ENCODE results near the gene ITSN1.
"Not testable (repeated sequence)": the region's sequence is repeated elsewhere in the genome, so short reads cannot be mapped to it uniquely, and the experiment has no call there.

Gene ITSN1

DNA sequence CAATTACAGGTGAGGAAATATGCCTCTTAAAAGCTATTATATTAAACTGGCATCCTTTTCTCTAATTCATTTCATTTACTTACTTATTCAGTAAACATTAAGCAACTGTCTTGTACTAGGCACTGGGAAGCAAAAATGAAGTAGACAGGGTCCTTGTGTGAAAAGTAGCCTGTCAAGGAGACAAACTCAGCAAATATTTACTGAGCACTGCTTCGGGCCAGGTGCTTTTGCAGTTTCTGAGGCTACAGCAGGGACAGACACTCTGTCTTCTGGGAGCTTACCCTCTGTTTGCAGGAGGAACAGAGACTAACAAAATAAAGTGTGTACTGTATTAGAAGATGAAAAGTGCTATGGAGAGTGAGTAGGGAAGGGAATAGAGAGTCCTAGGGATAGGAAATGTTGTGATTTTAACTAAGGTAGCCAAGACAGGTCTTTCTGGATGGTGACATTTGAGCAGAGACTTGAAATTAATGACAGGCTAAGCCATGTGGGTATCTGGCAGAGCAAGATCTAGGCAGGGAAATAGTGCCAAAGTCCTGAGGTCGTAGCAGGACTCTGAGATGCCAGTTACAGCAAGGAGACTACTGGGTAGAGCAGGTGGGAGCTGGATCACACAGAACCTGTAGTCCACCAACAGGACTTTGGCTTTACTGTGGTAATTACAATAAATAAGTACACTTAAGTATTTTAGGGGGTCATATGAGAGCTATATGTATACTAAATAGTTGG, 133.0 kb downstream of the ITSN1 start:
- DNase-seq: no peak

DNA sequence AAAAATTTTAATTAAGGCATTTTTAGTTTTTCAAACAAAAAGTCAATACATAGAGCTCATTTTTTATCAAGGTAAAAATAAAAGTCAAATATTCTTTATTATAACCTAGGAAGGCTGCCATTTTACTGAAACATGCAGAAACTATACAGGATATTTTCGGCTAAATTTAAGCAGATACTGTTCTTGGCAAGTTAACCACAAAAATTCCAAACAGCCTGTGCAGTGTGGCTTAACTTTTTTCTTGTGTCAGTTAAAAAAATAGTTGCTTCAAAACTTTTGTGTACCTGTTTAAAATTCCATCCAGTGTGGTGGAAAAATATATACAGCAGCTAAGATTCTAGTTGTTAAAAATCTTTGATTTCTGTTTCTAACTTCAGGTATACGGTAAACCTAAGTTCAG, 138.3 kb downstream of the ITSN1 start:
- DNase-seq: no peak

DNA sequence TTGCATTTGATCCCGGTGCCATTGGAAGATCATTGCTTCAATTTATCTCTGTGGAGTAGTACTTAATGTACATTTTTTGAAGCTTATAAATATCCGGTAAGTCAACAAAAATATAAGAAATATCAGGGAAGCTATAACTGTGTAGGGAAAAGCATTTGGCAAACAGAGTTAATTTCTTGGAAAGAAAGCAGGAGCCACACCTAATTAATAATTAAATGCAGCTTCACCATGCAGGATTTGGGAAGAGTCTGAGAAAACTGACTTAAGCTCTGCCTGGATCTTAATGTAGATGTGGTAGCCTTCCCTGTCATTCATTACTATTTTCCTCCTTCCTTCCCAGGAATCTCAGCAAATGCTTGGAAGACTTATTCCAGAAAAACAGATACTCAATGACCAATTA, 138.8 kb downstream of the ITSN1 start:
- no peak for DNase-seq

DNA sequence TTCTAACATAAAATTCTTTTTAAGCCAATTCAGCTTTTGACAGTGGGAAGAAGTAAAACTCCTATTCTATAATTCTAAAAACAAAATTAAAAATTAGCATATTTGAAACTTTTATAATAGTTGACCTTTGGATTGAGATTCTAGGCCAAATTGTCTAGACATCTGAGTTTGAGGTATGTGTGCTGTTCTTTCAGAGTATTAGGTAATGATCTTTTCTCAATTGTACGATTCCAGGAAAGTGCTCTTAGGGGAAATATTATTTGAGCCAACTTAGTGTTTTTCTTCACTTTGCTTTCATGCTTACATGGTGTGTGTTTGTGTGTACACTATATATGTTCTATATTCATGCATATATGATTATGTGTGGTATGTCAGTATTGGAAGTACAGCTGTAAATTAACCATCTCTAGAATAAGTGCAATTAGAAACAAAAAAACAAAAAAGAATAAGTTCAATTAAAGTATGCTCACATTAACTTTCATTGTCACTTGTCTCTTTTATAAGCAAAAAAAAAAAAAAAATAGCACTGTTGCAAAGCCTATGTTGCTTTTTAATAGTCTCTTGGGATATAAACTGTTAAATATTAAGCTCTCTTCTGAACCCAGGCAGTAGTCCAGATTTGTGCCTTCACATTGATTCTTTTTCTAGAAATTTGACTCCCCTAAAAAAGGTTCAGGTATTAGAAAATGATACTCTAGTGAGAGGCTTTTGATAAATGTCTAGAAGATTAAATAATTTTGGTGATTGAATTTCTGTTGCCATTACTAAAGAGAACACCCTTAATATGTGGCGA, 141.1 kb downstream of the ITSN1 start:
- DNase-seq: no peak

- DNase-seq: no peak
Measured at GRCh38 chr21:33787431-33787830, 145.1 kb downstream of the ITSN1 start.

DNA sequence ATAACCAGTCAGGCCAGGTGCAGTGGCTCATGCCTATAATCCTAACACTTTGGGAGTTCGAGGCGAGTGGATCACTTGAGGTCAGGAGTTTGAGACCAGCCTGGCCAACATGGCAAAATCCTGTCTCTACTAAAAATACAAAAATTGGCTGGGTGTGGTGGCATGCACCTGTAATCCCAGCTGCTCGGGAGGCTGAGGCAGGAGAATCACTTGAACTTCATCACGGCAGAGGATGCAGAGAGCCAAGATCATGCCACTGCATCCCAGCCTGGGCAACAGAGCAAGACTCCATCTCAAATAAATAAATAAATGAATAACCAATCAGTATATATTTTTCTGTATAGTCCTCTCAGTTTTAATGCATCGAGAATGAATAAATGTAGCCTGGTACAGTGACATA, 146.1 kb downstream of the ITSN1 start:
- DNase-seq: not testable (repeated sequence)

DNA sequence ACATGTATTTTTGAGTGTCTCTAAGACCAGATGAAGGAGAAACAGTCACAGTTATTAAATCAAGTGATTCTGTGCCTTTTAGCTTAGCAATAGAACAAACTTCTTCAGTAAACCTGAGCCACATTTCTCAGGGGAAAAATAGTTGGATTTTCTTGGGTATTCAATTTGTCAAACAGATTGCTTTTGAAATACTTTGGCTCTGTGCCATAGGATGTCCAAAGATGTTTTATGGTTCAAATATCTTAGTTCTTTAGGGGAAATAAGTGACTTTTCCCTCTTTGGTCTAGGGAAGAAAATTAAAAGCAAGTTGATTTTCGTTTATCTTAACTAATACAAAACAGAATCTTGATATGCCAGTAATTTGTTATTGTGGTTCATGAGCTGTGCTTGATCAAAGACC, 147.4 kb downstream of the ITSN1 start:
- DNase-seq: no peak

DNA sequence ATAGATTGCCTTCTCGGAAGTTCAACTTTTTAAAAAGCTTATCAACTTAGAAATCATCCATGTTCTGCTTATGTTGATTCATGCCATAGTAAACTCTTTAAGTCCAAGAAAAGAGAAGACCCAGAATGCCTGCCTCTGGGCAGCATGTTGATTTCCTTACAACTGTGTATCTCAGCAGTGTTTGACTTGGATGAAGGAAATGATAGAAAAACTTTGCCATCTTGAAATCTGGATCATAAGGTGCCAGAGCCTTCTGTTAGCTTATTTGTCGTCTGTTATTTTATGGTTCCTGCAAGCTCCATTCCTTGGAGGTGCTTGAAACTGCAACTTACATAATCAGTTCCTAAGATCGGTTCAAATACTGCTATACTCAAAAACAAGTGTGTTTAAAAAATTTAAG, 148.8 kb downstream of the ITSN1 start:
- no peak for DNase-seq

- DNase-seq: no peak
Measured at GRCh38 chr21:33794596-33794995, 152.3 kb downstream of the ITSN1 start.

DNA sequence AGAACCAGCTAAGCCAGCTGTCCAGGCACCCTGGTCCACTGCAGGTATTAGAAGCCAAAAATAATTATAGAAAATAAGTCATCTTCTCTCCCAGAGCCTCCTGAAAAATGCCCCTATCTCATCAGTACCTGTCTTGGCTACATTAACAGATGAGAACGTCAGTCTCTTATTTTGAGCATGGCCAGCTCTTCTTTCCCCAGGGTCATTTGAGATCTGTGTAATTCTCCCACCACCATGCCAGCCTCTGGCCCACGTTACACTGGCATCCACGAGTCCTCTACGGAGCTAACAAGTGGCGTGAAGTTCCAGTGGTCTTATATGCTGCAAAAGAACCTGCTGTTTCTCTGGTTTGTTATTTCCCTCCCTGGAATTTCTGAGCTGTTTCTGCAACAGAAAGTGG, 155.3 kb downstream of the ITSN1 start:
- no peak for DNase-seq

GRCh38 chr21:33799378-33800090, 157.2 kb downstream of the ITSN1 start:
- DNase-seq: no peak

DNA sequence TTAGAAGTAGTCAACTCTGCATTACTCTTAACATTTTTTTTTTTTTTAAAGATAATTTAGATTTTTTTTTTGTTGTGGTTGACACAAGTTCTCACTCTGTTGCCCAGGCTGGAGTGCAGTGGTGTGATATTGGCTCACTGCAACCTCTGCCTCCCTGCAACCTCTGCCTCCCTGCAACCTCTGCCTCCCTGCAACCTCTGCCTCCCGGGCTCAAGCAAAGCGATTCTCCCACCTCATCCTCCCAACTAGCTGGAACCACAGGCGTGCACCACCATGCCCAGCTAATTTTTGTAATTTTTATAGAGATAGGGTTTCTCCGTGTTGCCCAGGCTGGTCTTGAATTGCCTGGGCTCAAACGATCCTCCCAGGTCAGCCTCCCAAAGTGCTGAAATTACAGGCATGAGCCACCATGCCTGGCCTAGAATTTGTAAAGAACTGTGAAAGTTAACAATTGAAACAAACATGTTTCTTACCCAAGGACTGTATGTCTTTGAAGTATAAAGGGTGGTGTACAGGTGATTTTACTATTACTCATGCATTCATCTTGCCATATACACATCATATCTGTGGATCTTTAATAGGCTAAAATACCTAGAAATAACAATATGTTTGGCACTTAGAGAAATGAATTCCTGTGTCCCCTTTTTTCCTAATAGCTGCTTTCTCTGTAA, 158.6 kb downstream of the ITSN1 start:
- no peak for DNase-seq

GRCh38 chr21:33801424-33802405, 159.4 kb downstream of the ITSN1 start:
- DNase-seq: peak; percentile 93

GRCh38 chr21:33802481-33802880, 160.2 kb downstream of the ITSN1 start:
- DNase-seq: peak; percentile 17

DNA sequence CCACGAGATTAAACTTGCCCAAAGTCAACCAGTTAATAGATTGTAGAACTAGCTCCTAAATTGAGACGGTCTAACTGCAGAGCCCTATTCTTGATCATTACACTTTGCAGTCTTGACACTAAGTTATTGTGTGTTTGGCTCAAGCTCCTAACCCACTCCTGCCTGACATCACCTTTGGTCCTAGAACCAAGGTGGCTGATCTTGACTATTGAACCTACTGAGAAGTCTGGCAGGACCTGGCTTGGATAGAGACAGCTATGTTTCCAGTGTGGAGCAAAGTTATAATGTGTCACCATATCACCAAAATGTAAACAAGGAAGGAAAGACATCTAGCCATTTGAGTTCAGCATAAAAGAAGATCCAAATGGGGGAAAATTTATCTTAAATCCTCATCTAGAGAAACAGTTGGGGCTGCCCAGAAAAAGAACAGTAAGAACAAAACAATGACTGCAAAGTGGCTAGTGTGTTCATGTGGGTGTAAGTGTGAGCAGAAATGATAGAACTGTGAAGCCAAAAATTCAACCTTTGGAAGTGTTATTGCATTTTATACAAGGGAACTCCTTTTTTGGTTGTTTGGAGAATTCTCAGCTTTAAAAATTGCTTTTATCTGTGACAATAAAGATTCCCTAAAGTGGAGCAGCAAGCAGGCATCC, 166.5 kb downstream of the ITSN1 start:
- DNase-seq: no peak

- no peak for DNase-seq
Measured at GRCh38 chr21:33810766-33811165, 168.5 kb downstream of the ITSN1 start.

DNA sequence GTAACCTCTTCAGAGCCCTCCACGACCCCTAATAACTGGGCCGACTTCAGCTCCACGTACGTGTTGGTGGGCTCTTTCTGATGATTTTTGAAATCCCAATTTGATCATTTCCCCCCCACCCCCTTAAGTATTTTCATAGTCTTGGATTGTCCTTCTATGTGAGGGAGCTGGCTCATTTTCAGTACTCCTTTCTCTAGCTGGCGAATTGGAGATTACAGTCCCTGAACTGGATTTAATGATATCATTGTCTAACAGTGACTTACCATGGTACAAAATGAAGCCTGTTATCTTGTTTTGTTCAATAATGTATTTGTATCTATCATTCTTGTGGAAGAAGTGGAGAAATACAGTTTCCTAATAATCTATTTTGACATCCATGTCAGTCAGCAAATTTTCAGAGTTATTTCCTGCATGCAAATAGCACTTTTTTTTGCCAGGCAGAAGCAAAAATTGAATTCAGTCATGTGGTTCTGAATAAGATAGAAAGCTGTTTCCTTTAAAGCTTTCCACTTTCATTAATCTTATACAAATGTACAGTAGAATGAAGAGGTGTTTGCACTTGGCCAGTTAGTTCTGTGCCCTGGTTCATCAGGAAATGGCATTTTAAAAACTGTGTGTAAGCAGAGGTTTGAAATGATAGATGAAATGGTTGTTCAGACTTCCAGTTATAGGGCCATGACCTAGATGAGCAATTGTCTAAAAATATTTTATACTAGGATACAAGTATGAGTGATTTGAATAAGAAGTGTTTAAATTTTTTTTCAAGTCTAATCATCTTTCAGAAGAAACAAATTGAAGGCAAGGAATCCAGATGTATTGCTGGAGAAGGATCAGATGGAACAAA, 169.1 kb downstream of the ITSN1 start:
- DNase-seq: no peak

DNA sequence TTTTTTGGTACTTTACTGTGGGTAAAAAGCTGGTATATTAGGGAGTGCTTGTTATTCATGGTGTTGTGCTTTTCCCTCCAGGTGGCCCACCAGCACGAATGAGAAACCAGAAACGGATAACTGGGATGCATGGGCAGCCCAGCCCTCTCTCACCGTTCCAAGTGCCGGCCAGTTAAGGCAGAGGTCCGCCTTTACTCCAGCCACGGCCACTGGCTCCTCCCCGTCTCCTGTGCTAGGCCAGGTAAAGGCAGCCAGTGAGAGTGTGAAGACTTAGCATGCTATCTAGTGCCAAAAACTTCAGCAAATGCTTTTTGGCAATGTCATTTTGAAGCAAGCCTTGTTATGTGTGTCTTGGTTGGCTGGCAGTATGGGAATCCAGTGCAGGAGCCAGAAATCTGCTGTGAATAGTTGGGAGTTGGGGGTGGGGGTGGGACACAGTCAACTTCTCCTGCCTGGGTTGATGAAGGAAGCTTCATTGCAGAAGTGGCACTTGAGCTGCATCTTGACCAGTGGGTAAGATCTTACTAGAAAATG, 171.6 kb downstream of the ITSN1 start:
- peak; percentile 80 for DNase-seq

- no peak for DNase-seq
Measured at GRCh38 chr21:33815143-33815707, 172.9 kb downstream of the ITSN1 start.

DNA sequence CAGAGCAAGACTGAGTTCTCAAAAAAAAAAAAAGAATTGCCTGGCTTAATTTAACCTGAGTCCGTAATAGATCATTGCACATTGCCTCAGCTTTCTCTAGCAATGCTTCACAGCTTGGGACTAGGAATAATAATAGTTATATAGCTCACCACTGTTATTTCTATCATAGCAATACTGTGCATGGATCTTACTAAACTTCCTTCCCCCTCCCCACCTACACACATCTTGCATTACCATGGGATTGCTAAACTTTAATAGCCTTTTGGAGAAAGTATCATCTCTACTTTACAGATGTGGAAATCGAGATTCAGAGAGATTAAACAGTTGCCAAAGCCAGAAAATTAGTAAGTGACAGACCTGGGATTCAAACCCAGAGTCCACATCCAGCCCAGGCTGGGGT, 173.9 kb downstream of the ITSN1 start:
- no peak for DNase-seq
